K562 (cell line): ENCODE results near the gene PYCR2.

Experiments
- CEBPZ ChIP-seq: fragments of 150-350 bp; IDR thresholded peaks from 2 replicates; pipeline ENCODE4 v1.6.1; 2014; ENCODE audit warnings: low read depth, mild to moderate bottlenecking, low read length, borderline replicate concordance
- MAFK ChIP-seq: IDR thresholded peaks from 2 replicates; pipeline ENCODE4 v1.6.1; 2011; ENCODE audit warnings: low read length, improper control_type of control experiment
- POLR2A ChIP-seq: fragments of 450-650 bp; conservative IDR thresholded peaks from 2 replicates; pipeline ENCODE4 v1.6.1; 2016
- TCF7 ChIP-seq: sonication (generic); IDR thresholded peaks from 2 replicates; pipeline ENCODE4 v1.6.1; 2016; ENCODE audit warnings: antibody characterized with exemption, borderline replicate concordance

GRCh38 chr1:225954753-225955152 is 30.7 kb upstream of the PYCR2 start:
- no peak for TF ChIP-seq POLR2A
- TF ChIP-seq MAFK: no peak
- no peak for TF ChIP-seq TCF7
- no peak for TF ChIP-seq CEBPZ
